NT2/D1 (cell line): ENCODE results near the gene CCSER1.

ENCODE experiments used
- YY1 ChIP-seq: IDR thresholded peaks from 2 replicates; pipeline ENCODE4 v1.6.1; 2011; ENCODE audit not compliant: insufficient read length, insufficient read depth
- ZNF274 ChIP-seq: IDR thresholded peaks from 2 replicates; pipeline ENCODE4 v1.6.1; 2011; ENCODE audit warnings: mild to moderate bottlenecking, low read depth, low read length

GRCh38 chr4:90442619-90443018 is 315.4 kb downstream of the CCSER1 start:
- TF ChIP-seq YY1 (no peak), ZNF274 (no peak)
